ENCODE measurements around the gene NFIA.

Gene NFIA

DNA sequence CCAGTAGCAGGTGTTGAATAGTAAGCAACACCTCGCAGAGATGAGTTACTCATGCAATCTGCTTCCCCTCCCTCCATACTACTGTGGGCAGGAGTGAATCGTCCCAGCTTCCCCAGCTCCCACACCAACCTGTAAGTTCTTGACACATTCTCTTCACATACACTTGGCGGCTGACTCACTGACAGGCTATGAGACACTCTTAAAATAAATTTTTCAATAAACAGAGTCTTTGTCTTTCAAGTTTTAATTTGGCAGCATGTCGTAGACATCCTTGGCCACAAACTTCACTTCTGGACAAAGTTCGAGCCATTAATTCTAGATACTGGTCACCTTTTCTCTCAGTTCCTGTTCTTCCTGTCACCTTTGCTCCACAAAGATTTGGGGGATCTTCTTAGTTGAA, 351.9 kb downstream of the NFIA start:
- H3K4me1 ChIP-seq (ENCODE audit: low read depth, poor library complexity, severe bottlenecking) = peaks cover 7% of the 10 kb centered on the region
- TF ChIP-seq, protein P1, sequence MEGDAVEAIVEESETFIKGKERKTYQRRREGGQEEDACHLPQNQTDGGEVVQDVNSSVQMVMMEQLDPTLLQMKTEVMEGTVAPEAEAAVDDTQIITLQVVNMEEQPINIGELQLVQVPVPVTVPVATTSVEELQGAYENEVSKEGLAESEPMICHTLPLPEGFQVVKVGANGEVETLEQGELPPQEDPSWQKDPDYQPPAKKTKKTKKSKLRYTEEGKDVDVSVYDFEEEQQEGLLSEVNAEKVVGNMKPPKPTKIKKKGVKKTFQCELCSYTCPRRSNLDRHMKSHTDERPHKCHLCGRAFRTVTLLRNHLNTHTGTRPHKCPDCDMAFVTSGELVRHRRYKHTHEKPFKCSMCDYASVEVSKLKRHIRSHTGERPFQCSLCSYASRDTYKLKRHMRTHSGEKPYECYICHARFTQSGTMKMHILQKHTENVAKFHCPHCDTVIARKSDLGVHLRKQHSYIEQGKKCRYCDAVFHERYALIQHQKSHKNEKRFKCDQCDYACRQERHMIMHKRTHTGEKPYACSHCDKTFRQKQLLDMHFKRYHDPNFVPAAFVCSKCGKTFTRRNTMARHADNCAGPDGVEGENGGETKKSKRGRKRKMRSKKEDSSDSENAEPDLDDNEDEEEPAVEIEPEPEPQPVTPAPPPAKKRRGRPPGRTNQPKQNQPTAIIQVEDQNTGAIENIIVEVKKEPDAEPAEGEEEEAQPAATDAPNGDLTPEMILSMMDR (conservative IDR thresholded peaks at IDR 0.05; ENCODE audit: low read depth, low read length) = no peak

DNA sequence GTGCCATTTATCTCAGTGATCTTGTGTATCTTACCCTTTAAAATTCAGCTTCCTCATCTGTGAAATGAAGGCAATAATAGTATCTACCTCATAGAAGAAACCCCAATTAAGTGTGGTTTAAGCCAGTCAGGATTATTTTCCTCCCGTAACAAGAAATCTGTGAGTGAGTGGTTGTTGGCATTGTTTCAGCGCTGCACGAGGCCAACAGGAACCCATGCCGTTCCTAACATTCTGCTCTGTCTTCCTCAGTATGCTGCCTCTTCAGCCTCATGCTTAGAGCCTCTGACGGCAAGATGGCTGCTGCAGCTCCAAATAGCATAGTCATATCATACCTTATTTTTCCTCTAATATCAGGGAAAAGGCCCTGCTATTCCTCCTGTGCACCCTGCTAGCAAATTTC, 352.9 kb downstream of the NFIA start:
- H3K4me1 ChIP-seq (ENCODE audit: low read depth, poor library complexity, severe bottlenecking) = peaks cover 5% of the 10 kb centered on the region
- no peak overlapping the region for H3K9ac ChIP-seq
- H3K4me2 ChIP-seq = no peak overlapping the region
- H3K4me3 ChIP-seq (IDR thresholded peaks at IDR 0.05; ENCODE audit: insufficient read depth, low read depth, low read length) = no peak overlapping the region
- H4K20me1 ChIP-seq (ENCODE audit: insufficient read depth) = no peaks in the 10 kb centered on the region
- no peak overlapping the region for H3K27ac ChIP-seq
- TF ChIP-seq, protein P1 (conservative IDR thresholded peaks at IDR 0.05; ENCODE audit: low read depth, low read length) = no peak
- no peak overlapping the region for H2AFZ ChIP-seq (ENCODE audit: low read depth)
- no peaks in the 10 kb centered on the region for H3K27me3 ChIP-seq (ENCODE audit: insufficient read depth, low read depth)
- no peaks in the 10 kb centered on the region for H3K36me3 ChIP-seq (ENCODE audit: insufficient read depth)
- H3K79me2 ChIP-seq (ENCODE audit: insufficient read depth, low read depth) = no peaks in the 10 kb centered on the region

More for the DNA sequence above, 351.9 kb downstream of the NFIA start:
- Histone ChIP-seq H3K79me2 (ENCODE audit: insufficient read depth, low read depth) (no peaks in the 10 kb centered on the region), H3K36me3 (ENCODE audit: insufficient read depth) (no peaks in the 10 kb centered on the region), H2AFZ (ENCODE audit: low read depth) (no peak overlapping the region), H4K20me1 (ENCODE audit: insufficient read depth) (no peaks in the 10 kb centered on the region), H3K27me3 (ENCODE audit: insufficient read depth, low read depth) (no peaks in the 10 kb centered on the region), H3K4me2 (no peak overlapping the region), H3K9ac (no peak overlapping the region), H3K27ac (no peak overlapping the region), H3K4me3 (IDR thresholded peaks at IDR 0.05; ENCODE audit: insufficient read depth, low read depth, low read length) (no peak overlapping the region)

DNA sequence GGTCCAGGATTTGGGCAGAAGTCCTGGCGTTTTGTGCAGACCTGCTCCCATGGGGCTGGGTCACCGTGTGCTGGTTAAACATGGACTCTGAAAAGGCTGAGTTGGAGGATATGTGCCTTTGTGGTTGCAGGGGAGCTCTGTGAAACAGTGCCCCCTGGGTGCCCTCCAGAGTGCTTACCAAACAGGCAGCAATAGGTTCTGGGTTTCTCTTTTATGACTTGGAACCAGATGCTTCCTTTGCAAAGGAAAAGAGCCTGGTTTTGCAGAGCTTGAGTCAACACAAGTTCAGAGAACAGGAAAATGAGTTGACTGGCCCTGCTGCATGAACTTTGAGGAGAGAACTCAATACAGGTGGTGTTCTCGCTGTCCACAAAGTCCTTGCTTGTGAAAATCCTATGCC, 353.7 kb downstream of the NFIA start:
- Histone ChIP-seq H3K4me2 (no peak overlapping the region), H3K27me3 (ENCODE audit: insufficient read depth, low read depth) (no peaks in the 10 kb centered on the region), H3K4me3 (IDR thresholded peaks at IDR 0.05; ENCODE audit: insufficient read depth, low read depth, low read length) (no peak overlapping the region), H3K27ac (no peak overlapping the region), H2AFZ (ENCODE audit: low read depth) (no peak overlapping the region), H4K20me1 (ENCODE audit: insufficient read depth) (no peaks in the 10 kb centered on the region), H3K36me3 (ENCODE audit: insufficient read depth) (no peaks in the 10 kb centered on the region), H3K4me1 (ENCODE audit: low read depth, poor library complexity, severe bottlenecking) (peaks cover 5% of the 10 kb centered on the region), H3K79me2 (ENCODE audit: insufficient read depth, low read depth) (no peaks in the 10 kb centered on the region), H3K9ac (no peak overlapping the region)
- TF ChIP-seq, protein P1 (conservative IDR thresholded peaks at IDR 0.05; ENCODE audit: low read depth, low read length) = no peak; the same call in 1 of the 2 replicates

DNA sequence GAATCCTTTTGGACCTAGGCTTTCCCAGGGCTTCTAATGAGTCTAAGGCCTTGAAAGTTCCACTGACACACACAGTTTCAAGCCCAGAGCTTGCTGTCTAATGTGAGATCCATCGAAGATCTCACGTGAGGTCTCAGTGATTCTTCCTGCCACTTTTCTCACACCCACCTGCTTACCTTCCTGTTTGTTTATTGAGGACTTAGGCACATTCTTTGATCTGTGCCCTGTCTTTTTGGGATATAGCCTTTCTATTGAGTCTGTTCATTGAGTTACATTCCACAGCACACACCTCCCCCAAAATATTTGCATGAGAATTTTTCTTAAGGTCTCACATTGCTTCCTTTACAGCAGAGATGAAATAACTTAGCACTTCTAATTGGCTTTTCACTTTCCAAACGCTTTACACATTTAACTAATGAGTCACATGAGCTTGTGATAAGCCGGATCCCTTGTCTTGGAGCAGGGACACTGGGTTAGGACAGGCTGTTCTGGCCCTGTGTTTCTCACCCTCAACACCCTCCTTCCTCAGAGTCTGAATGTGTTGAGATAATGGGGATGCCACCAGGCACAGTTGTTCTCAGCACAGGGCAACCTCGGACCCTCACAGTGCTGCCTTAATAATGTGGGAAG, 354.2 kb downstream of the NFIA start:
- Histone ChIP-seq H3K36me3 (ENCODE audit: insufficient read depth) (no peaks in the 10 kb centered on the region), H3K4me1 (ENCODE audit: low read depth, poor library complexity, severe bottlenecking) (peaks cover 5% of the 10 kb centered on the region), H3K4me2 (no peak overlapping the region), H3K9ac (no peak overlapping the region), H3K4me3 (IDR thresholded peaks at IDR 0.05; ENCODE audit: insufficient read depth, low read depth, low read length) (no peak overlapping the region), H3K27ac (no peak overlapping the region), H4K20me1 (ENCODE audit: insufficient read depth) (no peaks in the 10 kb centered on the region), H2AFZ (ENCODE audit: low read depth) (no peak overlapping the region), H3K79me2 (ENCODE audit: insufficient read depth, low read depth) (no peaks in the 10 kb centered on the region), H3K27me3 (ENCODE audit: insufficient read depth, low read depth) (no peaks in the 10 kb centered on the region)
- TF ChIP-seq, protein P1 (conservative IDR thresholded peaks at IDR 0.05; ENCODE audit: low read depth, low read length) = no peak
